Keratinocyte (primary cell): ENCODE measurements around the gene RAB14.

ENCODE experiments used
- EZH2 ChIP-seq: IDR thresholded peaks from one replicate; pipeline ENCODE4 v1.6.1; 2012; ENCODE audit warnings: inconsistent platforms, mild to moderate bottlenecking, low read length, moderate library complexity
- TF ChIP-seq, protein P1 (sequence below), 3 experiments: IDR thresholded peaks in 1 of 3; conservative IDR thresholded peaks in 1 of 3; optimal IDR thresholded peaks in 1 of 3; 2 replicates in 2 of 3; 3 replicates in 1 of 3; pipeline versions ENCODE3 to v1.5.1; 2011; ENCODE audit warnings: low read length in 3 of 3, mild to moderate bottlenecking in 3 of 3, moderate library complexity in 2 of 3, control low read depth in 1 of 3, inconsistent platforms in 1 of 3; ENCODE audit not compliant: insufficient read depth in 2 of 3; ENCODE audit errors: extremely low read depth in 1 of 3

DNA sequence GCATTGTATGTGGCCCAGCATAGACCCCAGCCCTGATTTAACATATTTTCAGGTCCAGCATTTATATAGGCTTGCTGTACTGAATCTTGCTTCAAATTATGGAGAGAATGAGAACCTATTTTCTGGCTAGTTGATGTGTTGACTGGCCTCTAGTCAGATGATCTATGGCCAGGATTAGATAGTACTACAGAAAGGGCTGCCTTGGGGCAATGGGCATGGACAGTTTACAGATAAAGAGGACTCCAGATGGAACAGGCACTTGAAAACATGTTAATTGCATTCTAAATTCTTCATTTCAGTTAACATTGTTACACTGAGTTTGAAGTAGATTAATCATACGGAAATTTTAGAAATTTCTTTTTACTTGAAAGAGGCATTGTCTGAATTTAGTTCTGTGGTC is 61.5 kb downstream of the RAB14 start:
- TF ChIP-seq, protein P1, sequence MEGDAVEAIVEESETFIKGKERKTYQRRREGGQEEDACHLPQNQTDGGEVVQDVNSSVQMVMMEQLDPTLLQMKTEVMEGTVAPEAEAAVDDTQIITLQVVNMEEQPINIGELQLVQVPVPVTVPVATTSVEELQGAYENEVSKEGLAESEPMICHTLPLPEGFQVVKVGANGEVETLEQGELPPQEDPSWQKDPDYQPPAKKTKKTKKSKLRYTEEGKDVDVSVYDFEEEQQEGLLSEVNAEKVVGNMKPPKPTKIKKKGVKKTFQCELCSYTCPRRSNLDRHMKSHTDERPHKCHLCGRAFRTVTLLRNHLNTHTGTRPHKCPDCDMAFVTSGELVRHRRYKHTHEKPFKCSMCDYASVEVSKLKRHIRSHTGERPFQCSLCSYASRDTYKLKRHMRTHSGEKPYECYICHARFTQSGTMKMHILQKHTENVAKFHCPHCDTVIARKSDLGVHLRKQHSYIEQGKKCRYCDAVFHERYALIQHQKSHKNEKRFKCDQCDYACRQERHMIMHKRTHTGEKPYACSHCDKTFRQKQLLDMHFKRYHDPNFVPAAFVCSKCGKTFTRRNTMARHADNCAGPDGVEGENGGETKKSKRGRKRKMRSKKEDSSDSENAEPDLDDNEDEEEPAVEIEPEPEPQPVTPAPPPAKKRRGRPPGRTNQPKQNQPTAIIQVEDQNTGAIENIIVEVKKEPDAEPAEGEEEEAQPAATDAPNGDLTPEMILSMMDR (optimal IDR thresholded peaks at IDR 0.05 in 1 of 3, IDR thresholded peaks at IDR 0.05 in 1 of 3, conservative IDR thresholded peaks at IDR 0.05 in 1 of 3; ENCODE audit: extremely low read depth in 1 of 3, insufficient read depth in 2 of 3, low read length in 3 of 3): no peak
- no peak for TF ChIP-seq EZH2
